Chondrocyte (in vitro differentiated cells): ENCODE measurements around the gene SHFL. TPM values are rescaled to one million over a fixed set of nuclear protein-coding genes. Genes with fewer than 3 reads are reported as not detected.

Source experiments
- DNase-seq: peaks from one replicate; pipeline ENCODE4 v3.0.0; 2021; ENCODE audit warnings: mixed read lengths, low spot score
- H3K27ac Mint-ChIP-seq: one replicate; pipeline ENCODE4 v1.8.0; 2021; ENCODE audit warnings: mild to moderate bottlenecking, moderate library complexity, mixed read lengths; ENCODE audit not compliant: unreplicated experiment
- H3K27me3 Mint-ChIP-seq: 2 replicates; pipeline ENCODE4 v1.8.0; 2021; ENCODE audit warnings: low read depth, mixed read lengths
- H3K36me3 Mint-ChIP-seq: 2 replicates; pipeline ENCODE4 v1.8.0; 2021; ENCODE audit warnings: low read depth, mixed read lengths
- H3K4me1 Mint-ChIP-seq: 2 replicates; pipeline ENCODE4 v1.8.0; 2021; ENCODE audit warnings: low read depth, mild to moderate bottlenecking, mixed read lengths
- H3K4me3 Mint-ChIP-seq: one replicate; pipeline ENCODE4 v1.8.0; 2021; ENCODE audit warnings: mild to moderate bottlenecking, moderate library complexity, mixed read lengths; ENCODE audit not compliant: unreplicated experiment
- H3K9me3 Mint-ChIP-seq: 2 replicates; pipeline ENCODE4 v1.8.0; 2021; ENCODE audit warnings: low read depth, mixed read lengths
- CTCF ChIP-seq: fragments of 200-600 bp; sonication (generic); IDR thresholded peaks from 2 replicates; pipeline ENCODE4 v1.5.0; 2021; ENCODE audit warnings: antibody characterized with exemption, mild to moderate bottlenecking, moderate library complexity
- total RNA-seq: library from RNA; stranded (reverse); gene quantifications from 3 replicates; pipeline ENCODE4 v1.2.1, GENCODE V29; 2021

Gene SHFL
- total RNA-seq, 1 donor from 2014 or later, result 19.9 TPM

GRCh38 chr19:10113592-10113963, 27.5 kb downstream of the SHFL start:
- no peak overlapping the region for H3K27ac Mint-ChIP-seq
- peaks cover 11% of the 10 kb centered on the region for H3K4me1 Mint-ChIP-seq
- no peak overlapping the region for H3K4me3 Mint-ChIP-seq
- no peak for TF ChIP-seq CTCF
- peaks cover 16% of the 10 kb centered on the region for H3K36me3 Mint-ChIP-seq
- no peaks in the 10 kb centered on the region for H3K27me3 Mint-ChIP-seq
- H3K9me3 Mint-ChIP-seq, result no peaks in the 10 kb centered on the region
- DNase-seq, result no peak

- Mint-ChIP-seq H3K4me1 (peaks cover 17% of the 10 kb centered on the region), H3K27me3 (no peaks in the 10 kb centered on the region), H3K36me3 (peaks cover 16% of the 10 kb centered on the region), H3K9me3 (no peaks in the 10 kb centered on the region), H3K27ac (peak overlapping the region; percentile 41), H3K4me3 (no peak overlapping the region)
- no peak for TF ChIP-seq CTCF
- no peak for DNase-seq
Measured at GRCh38 chr19:10113964-10114650, 28.0 kb downstream of the SHFL start.

GRCh38 chr19:10114651-10115391, 28.7 kb downstream of the SHFL start:
- peaks cover 11% of the 10 kb centered on the region for H3K36me3 Mint-ChIP-seq
- H3K4me3 Mint-ChIP-seq, result no peak overlapping the region
- no peaks in the 10 kb centered on the region for H3K9me3 Mint-ChIP-seq
- peak overlapping the region; percentile 41 for H3K27ac Mint-ChIP-seq
- TF ChIP-seq CTCF, result no peak
- DNase-seq, result no peak
- peaks cover 22% of the 10 kb centered on the region for H3K4me1 Mint-ChIP-seq
- H3K27me3 Mint-ChIP-seq, result no peaks in the 10 kb centered on the region

GRCh38 chr19:10115392-10116084, 29.4 kb downstream of the SHFL start:
- Mint-ChIP-seq H3K27me3 (no peaks in the 10 kb centered on the region), H3K4me3 (no peak overlapping the region), H3K4me1 (peaks cover 25% of the 10 kb centered on the region), H3K27ac (peak overlapping the region; percentile 22), H3K36me3 (peaks cover 9% of the 10 kb centered on the region), H3K9me3 (no peaks in the 10 kb centered on the region)
- TF ChIP-seq CTCF, result no peak
- DNase-seq, result no peak

- Mint-ChIP-seq H3K4me1 (peaks cover 29% of the 10 kb centered on the region), H3K27ac (no peak overlapping the region), H3K9me3 (no peaks in the 10 kb centered on the region), H3K36me3 (peaks cover 6% of the 10 kb centered on the region), H3K4me3 (no peak overlapping the region), H3K27me3 (no peaks in the 10 kb centered on the region)
- no peak for TF ChIP-seq CTCF
- DNase-seq, result no peak
Measured at GRCh38 chr19:10116085-10116865, 30.2 kb downstream of the SHFL start.
